Sigmoid colon (tissue), 7 donors: ENCODE measurements around the gene UBE2J1. TPM values are rescaled to one million over a fixed set of nuclear protein-coding genes. Genes with fewer than 3 reads are reported as not detected.

Experiments used
- DNase-seq: peaks from one replicate; pipeline ENCODE4 v3.0.0-alpha.2; 2019
- H3K27ac ChIP-seq, 4 donors: fragments of 200-600 bp; sonication (generic); one replicate each; pipeline ENCODE4 v1.5.1; 2016 to 2019; ENCODE audit warnings: mild to moderate bottlenecking in 1 of 4
- H3K27me3 ChIP-seq, 3 donors: fragments of 200-600 bp; sonication (generic); one replicate each; pipeline ENCODE4 v1.5.1; 2019; ENCODE audit warnings: mild to moderate bottlenecking in 1 of 3
- H3K36me3 ChIP-seq, 4 donors: fragments of 200-600 bp; sonication (generic); one replicate each; pipeline ENCODE4 v1.5.1; 2016 to 2019
- H3K4me1 ChIP-seq, 4 donors: fragments of 200-600 bp; sonication (generic); one replicate each; pipeline ENCODE4 v1.5.1; 2017 to 2019
- H3K4me3 ChIP-seq, 4 donors: fragments of 200-600 bp; sonication (generic); one replicate each; pipeline ENCODE4 v1.5.1; 2017 to 2019; ENCODE audit warnings: mild to moderate bottlenecking in 2 of 4, moderate library complexity in 1 of 4
- H3K9me3 ChIP-seq, 4 donors: fragments of 200-600 bp in 3 of 4; sonication (generic) in 3 of 4; one replicate each; pipeline versions ENCODE4 v1.5.1 to v1.6.1; 2013 to 2019
- EP300 ChIP-seq, 4 donors: sonication (generic); formaldehyde crosslinking; IDR thresholded peaks; one replicate each; pipeline ENCODE4 v1.6.1; 2017; ENCODE audit warnings: antibody characterized with exemption in 4 of 4
- POLR2A ChIP-seq, 2 donors: fragments of 450-650 bp; IDR thresholded peaks; one replicate each; pipeline ENCODE4 v1.6.1; 2016; ENCODE audit warnings: antibody characterized with exemption in 2 of 2, mild to moderate bottlenecking in 2 of 2, moderate library complexity in 2 of 2
- POLR2AphosphoS5 ChIP-seq, 4 donors: sonication (generic); formaldehyde crosslinking; IDR thresholded peaks; one replicate each; pipeline ENCODE4 v1.6.1; 2017; ENCODE audit warnings: antibody characterized with exemption in 4 of 4
- WGBS, 2 donors: extraction: QIAGEN DNeasy Blood & Tissue Kit; methylation state at CpG; one replicate each; pipeline ENCODE4 v1.1.7; 2013; 5-methylcytosine and 5-hydroxymethylcytosine counted together
- intact Hi-C: fragments of 100-400 bp; cut with DNase I; formaldehyde crosslinking; loops from one replicate; pipeline ENCODE4 v1.15.1; 2023
- polyA plus RNA-seq, 3 donors: library from polyadenylated mRNA; stranded (reverse); fragments of 200-250 nt; gene quantifications; one replicate each; pipeline ENCODE4 v1.2.3, GENCODE V29; 2013
- total RNA-seq, 4 donors: library from RNA; depleted of rRNA; stranded (reverse); fragments of >200 nt; gene quantifications; one replicate each; pipeline ENCODE4 v1.1.0, GENCODE V29; 2016
- TF ChIP-seq, protein P1 (sequence below), 4 experiments: fragments of 450-650 bp in 3 of 4; fragments of 200-600 bp in 1 of 4; IDR thresholded peaks; one replicate each; pipeline ENCODE4 v1.5.1; 2016 to 2019; ENCODE audit warnings: antibody characterized with exemption in 4 of 4, mild to moderate bottlenecking in 3 of 4, moderate library complexity in 2 of 4
- donor health status: healthy with polysubstance abuse.
- donor health status: Bipolar disorder and iron deficiency.
- donor health status: healthy.

Gene UBE2J1
- total and polyA plus RNA-seq, 7 donors, result 29.5 to 50.4 (median 34.3) TPM

DNA sequence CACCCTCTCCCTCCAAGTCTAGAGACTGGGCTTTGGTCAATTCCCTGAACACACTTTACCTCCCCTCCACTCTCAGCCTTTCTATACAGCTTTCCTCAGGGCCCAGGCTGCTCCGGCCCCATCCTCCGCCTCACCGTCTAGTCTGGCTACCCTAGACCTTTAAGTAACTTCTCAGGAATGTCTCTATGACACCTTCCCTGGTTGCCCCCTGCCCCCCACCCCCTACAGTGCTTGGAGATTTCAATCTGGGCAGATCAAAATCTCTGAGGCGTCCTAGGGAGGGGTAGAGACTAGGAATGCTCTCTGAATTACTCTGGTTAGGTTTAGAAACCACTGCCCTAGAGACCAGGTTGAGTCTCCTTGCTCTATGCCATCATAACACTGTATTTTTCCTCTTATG is 6.1 kb downstream of the UBE2J1 start:
- H3K4me1 ChIP-seq, result peaks cover 0 to 50% (median 33%) of the 10 kb centered on the region in 4 donors
- intact Hi-C loops, result no loop called here
- no peaks in the 10 kb centered on the region for H3K9me3 ChIP-seq
- H3K27ac ChIP-seq, result no peak overlapping the region
- no peak overlapping the region for H3K4me3 ChIP-seq
- H3K27me3 ChIP-seq, result no peaks in the 10 kb centered on the region
- H3K36me3 ChIP-seq, result peaks cover 5 to 10% (median 7%) of the 10 kb centered on the region in 4 donors
- WGBS, 2 donors, result 95% methylated on average over 4 of the region's 4 CpGs
- DNase-seq, result no peak
- TF ChIP-seq POLR2AphosphoS5 (IDR thresholded peaks at IDR 0.05), result no peak
- TF ChIP-seq, protein P1, sequence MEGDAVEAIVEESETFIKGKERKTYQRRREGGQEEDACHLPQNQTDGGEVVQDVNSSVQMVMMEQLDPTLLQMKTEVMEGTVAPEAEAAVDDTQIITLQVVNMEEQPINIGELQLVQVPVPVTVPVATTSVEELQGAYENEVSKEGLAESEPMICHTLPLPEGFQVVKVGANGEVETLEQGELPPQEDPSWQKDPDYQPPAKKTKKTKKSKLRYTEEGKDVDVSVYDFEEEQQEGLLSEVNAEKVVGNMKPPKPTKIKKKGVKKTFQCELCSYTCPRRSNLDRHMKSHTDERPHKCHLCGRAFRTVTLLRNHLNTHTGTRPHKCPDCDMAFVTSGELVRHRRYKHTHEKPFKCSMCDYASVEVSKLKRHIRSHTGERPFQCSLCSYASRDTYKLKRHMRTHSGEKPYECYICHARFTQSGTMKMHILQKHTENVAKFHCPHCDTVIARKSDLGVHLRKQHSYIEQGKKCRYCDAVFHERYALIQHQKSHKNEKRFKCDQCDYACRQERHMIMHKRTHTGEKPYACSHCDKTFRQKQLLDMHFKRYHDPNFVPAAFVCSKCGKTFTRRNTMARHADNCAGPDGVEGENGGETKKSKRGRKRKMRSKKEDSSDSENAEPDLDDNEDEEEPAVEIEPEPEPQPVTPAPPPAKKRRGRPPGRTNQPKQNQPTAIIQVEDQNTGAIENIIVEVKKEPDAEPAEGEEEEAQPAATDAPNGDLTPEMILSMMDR (IDR thresholded peaks at IDR 0.05), result no peak
- TF ChIP-seq EP300 (IDR thresholded peaks at IDR 0.05), result no peak
- TF ChIP-seq POLR2A (IDR thresholded peaks at IDR 0.05), result no peak

DNA sequence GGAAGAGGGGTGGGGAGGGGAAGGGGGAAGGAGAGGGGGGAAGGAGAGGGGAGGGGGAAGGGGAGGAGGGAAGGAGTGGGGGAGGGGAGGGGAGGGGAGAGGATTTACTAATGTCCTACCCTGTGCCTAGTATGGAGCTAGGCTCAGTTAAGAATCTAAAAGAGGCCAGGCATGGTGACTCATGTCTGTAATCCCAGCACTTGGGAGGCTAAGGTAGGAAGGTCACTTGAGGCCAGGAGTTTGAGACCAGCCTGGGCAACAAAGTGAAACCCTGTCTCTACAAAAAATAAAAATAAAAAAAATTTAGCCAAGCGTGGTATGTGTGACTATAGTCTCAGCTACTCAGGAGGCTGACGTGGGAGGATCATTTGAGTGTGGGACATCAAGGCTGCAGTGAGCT is 13.0 kb downstream of the UBE2J1 start:
- no peak overlapping the region for H3K27ac ChIP-seq
- no peak overlapping the region for H3K4me3 ChIP-seq
- peaks cover 5 to 64% (median 34%) of the 10 kb centered on the region in 4 donors for H3K36me3 ChIP-seq
- 90 to 92% methylated on average over 2 of the region's 2 CpGs for WGBS, 2 donors
- TF ChIP-seq EP300 (IDR thresholded peaks at IDR 0.05), result no peak
- TF ChIP-seq, protein P1 (IDR thresholded peaks at IDR 0.05), result no peak
- no peak for TF ChIP-seq POLR2A (IDR thresholded peaks at IDR 0.05)
- no peak for TF ChIP-seq POLR2AphosphoS5 (IDR thresholded peaks at IDR 0.05)
- no peak for DNase-seq
- no peaks in the 10 kb centered on the region for H3K27me3 ChIP-seq
- intact Hi-C loops, result no loop called here
- peaks cover 0 to 8% (median 0%) of the 10 kb centered on the region in 4 donors for H3K4me1 ChIP-seq
- no peaks in the 10 kb centered on the region for H3K9me3 ChIP-seq

DNA sequence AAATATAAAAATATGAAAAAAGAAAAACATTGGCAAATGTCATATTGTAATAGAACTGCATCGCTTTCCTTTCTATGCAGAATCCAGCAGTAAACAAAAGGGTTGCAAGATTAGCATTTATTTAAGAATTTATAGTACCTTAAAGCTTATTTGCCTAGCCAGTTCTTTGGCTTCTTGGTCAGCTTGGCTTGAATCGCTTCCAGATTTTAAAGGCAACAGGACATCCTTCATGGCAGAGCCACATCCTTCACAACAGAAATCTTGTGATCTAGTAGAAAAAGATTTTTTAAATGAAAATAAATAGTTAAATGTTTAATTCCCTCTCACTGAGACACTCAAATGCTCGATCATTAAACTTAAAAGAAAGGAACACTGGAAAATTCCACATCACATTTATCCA is 17.4 kb downstream of the UBE2J1 start:
- Histone ChIP-seq H3K27me3 (no peaks in the 10 kb centered on the region), H3K36me3 (peaks cover 3 to 67% (median 25%) of the 10 kb centered on the region in 4 donors), H3K4me3 (no peak overlapping the region), H3K9me3 (no peaks in the 10 kb centered on the region), H3K27ac (no peak overlapping the region), H3K4me1 (peaks cover 0 to 5% (median 0%) of the 10 kb centered on the region in 4 donors)
- intact Hi-C loops, result no loop called here
- WGBS, 2 donors, result 92 to 94% methylated on average over 3 of the region's 3 CpGs
- DNase-seq, result no peak
- TF ChIP-seq POLR2AphosphoS5 (IDR thresholded peaks at IDR 0.05) (no peak), POLR2A (IDR thresholded peaks at IDR 0.05) (no peak), EP300 (IDR thresholded peaks at IDR 0.05) (no peak)
- TF ChIP-seq, protein P1 (IDR thresholded peaks at IDR 0.05), result no peak

DNA sequence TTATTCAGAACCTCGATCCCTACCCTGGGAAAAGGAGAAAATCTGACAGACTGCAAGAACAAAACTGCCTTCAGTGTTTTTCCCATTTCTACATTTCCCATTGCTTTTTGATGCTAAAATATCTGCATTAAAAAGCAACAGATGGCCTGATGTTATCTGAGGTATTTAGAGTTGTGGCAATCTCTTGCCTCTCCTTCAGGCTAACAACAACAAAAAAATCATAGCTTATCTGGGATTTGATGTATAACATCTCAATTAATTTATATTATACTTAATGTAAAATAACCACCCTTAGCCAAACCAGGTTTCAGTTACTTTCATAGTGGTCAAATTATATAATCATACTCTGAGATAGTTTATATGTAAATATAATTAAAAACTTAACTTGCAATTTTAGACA is 21.6 kb downstream of the UBE2J1 start:
- H3K36me3 ChIP-seq, result peaks cover 3 to 75% (median 17%) of the 10 kb centered on the region in 4 donors
- no peaks in the 10 kb centered on the region for H3K9me3 ChIP-seq
- intact Hi-C loops, result no loop called here
- H3K27ac ChIP-seq, result no peak overlapping the region
- TF ChIP-seq, protein P1 (IDR thresholded peaks at IDR 0.05), result no peak
- TF ChIP-seq EP300 (IDR thresholded peaks at IDR 0.05) (no peak), POLR2AphosphoS5 (IDR thresholded peaks at IDR 0.05) (no peak), POLR2A (IDR thresholded peaks at IDR 0.05) (no peak)
- H3K4me1 ChIP-seq, result no peaks in the 10 kb centered on the region
- 93 to 98% methylated on average over 1 of the region's 1 CpG for WGBS, 2 donors
- H3K4me3 ChIP-seq, result no peak overlapping the region
- no peak for DNase-seq
- no peaks in the 10 kb centered on the region for H3K27me3 ChIP-seq

DNA sequence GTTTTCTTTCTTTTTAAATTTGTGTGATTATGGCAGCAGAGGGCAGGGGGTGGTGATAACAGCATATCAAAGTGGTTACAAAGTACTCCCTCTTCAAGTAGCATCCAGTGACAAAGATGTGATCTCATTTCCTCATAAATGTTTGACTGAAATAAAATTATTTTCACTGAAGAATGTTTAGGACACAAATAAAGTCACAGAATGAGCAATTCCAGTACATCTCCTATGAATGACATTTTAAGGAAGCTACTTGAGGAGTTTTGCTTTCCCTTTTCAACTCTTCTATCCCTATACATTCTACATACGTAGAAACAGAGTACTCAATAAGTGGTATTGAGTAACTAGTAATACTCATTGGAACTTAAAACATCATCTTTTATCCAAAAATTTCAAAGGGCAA is 23.5 kb downstream of the UBE2J1 start:
- Histone ChIP-seq H3K4me1 (peaks cover 0 to 2% (median under 1%) of the 10 kb centered on the region in 4 donors), H3K9me3 (no peaks in the 10 kb centered on the region), H3K4me3 (no peak overlapping the region), H3K27ac (no peak overlapping the region), H3K36me3 (peaks cover 3 to 55% (median 13%) of the 10 kb centered on the region in 4 donors), H3K27me3 (no peaks in the 10 kb centered on the region)
- 87 to 91% methylated on average over 1 of the region's 1 CpG for WGBS, 2 donors
- intact Hi-C loops, result no loop called here
- TF ChIP-seq POLR2A (IDR thresholded peaks at IDR 0.05), result no peak
- no peak for TF ChIP-seq EP300 (IDR thresholded peaks at IDR 0.05)
- no peak for TF ChIP-seq POLR2AphosphoS5 (IDR thresholded peaks at IDR 0.05)
- TF ChIP-seq, protein P1 (IDR thresholded peaks at IDR 0.05), result no peak
- no peak for DNase-seq
